ENCODE measurements around the gene LUC7L2.

DNA sequence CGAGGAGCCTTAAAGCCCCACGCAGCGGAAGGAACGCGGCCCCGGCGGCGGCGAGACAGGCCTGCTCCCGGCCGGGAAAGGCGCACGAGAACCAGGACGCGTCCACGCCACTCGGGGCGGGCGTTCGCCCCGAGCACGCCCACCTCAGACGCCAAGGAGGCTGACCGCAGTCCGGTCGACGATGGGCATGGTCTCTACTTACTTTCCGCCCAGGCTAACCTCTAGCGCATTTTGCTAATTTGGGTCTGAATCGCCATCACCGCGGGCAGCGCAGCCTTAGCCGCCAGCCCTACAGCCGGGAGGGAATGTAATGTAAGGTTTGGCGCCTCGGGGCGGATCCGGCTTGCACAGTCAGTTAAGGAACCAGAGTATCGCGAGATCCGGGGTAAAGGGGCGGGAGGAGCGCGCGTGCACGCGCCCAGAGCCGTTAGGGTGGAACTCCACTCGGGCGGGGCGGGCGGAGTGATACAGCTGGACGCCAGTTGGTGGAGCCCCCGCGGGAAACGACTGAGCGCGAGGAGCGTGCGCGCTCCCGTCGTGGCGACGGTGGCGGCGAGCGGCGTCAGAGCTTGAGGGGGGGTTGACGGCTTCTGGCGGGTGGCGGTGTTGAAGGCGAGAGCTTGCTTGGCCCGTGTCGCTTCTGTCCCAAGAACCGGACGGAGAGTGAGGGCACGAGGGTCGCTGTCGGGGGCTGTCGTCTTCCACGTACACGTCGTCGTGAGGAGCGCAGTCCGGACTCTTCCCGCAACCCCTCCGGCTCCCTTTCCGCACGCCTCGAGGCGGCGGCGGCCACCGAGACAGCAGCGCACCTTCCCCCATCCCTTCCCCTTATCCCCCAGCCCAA, at the start of gene LUC7L2:
- no peak for TF ChIP-seq GTF2I (CRISPR knock-in tag; conservative IDR thresholded peaks at IDR 0.05)
- TF ChIP-seq, protein P1, sequence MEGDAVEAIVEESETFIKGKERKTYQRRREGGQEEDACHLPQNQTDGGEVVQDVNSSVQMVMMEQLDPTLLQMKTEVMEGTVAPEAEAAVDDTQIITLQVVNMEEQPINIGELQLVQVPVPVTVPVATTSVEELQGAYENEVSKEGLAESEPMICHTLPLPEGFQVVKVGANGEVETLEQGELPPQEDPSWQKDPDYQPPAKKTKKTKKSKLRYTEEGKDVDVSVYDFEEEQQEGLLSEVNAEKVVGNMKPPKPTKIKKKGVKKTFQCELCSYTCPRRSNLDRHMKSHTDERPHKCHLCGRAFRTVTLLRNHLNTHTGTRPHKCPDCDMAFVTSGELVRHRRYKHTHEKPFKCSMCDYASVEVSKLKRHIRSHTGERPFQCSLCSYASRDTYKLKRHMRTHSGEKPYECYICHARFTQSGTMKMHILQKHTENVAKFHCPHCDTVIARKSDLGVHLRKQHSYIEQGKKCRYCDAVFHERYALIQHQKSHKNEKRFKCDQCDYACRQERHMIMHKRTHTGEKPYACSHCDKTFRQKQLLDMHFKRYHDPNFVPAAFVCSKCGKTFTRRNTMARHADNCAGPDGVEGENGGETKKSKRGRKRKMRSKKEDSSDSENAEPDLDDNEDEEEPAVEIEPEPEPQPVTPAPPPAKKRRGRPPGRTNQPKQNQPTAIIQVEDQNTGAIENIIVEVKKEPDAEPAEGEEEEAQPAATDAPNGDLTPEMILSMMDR (IDR thresholded peaks at IDR 0.05) = no peak
- TF ChIP-seq, protein P2, sequence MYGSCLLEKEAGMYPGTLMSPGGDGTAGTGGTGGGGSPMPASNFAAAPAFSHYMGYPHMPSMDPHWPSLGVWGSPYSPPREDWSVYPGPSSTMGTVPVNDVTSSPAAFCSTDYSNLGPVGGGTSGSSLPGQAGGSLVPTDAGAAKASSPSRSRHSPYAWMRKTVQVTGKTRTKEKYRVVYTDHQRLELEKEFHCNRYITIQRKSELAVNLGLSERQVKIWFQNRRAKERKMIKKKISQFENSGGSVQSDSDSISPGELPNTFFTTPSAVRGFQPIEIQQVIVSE (CRISPR knock-in tag; IDR thresholded peaks at IDR 0.05; ENCODE audit: borderline replicate concordance) = no peak
